NB4 (cell line): ENCODE results near the gene MAP3K13.

ENCODE experiments used
- CTCF ChIP-seq: IDR thresholded peaks from one replicate; pipeline ENCODE4 v1.5.1; 2012; ENCODE audit warnings: low read depth, low read length
- MAX ChIP-seq: IDR thresholded peaks from 2 replicates; pipeline ENCODE4 v1.6.1; 2011; ENCODE audit warnings: low read depth, low read length
- MYC ChIP-seq: IDR thresholded peaks from 2 replicates; pipeline ENCODE4 v1.6.1; 2011; ENCODE audit warnings: low read depth, low read length

GRCh38 chr3:185477316-185477715 lies 114.4 kb downstream of the MAP3K13 start:
- TF ChIP-seq CTCF (no peak), MYC (no peak), MAX (no peak)
